CMK (cell line): ENCODE data around the gene RS1.

Experiments
- DNase-seq: peaks from one replicate; pipeline ENCODE4 v3.0.0-alpha.2; 2010; ENCODE audit warnings: low read depth

The RS1 gene

GRCh38 chrX:18668071-18668835 is 3.7 kb downstream of the RS1 start:
- no peak for DNase-seq

GRCh38 chrX:18666614-18667013 is 5.3 kb downstream of the RS1 start:
- DNase-seq, result no peak

- no peak for DNase-seq
These were observed 7.0 kb downstream of the RS1 start for GRCh38 chrX:18664947-18665346.

GRCh38 chrX:18661273-18661672 is 10.6 kb downstream of the RS1 start:
- DNase-seq, result no peak

- no peak for DNase-seq
These were observed 16.8 kb downstream of the RS1 start for GRCh38 chrX:18654875-18655836.

- DNase-seq, result no peak
These were observed 19.3 kb downstream of the RS1 start for GRCh38 chrX:18652636-18653035.

- DNase-seq, result no peak
These were observed 21.2 kb downstream of the RS1 start for GRCh38 chrX:18650662-18651061.

GRCh38 chrX:18649498-18649951 is 22.4 kb downstream of the RS1 start:
- no peak for DNase-seq

- DNase-seq, result no peak
These were observed 24.3 kb downstream of the RS1 start for GRCh38 chrX:18647621-18648020.

- DNase-seq, result no peak
These were observed 28.1 kb downstream of the RS1 start for GRCh38 chrX:18643853-18644252.

- no peak for DNase-seq
These were observed 28.7 kb downstream of the RS1 start for GRCh38 chrX:18643243-18643642.

- no peak for DNase-seq
These were observed 31.2 kb downstream of the RS1 start for GRCh38 chrX:18640686-18641085.

GRCh38 chrX:18639280-18639679 is 32.6 kb downstream of the RS1 start:
- DNase-seq, result no peak

GRCh38 chrX:18638398-18638797 is 33.5 kb downstream of the RS1 start:
- DNase-seq, result no peak

- DNase-seq, result no peak
These were observed 41.0 kb downstream of the RS1 start for GRCh38 chrX:18630934-18631333.

- no peak for DNase-seq
These were observed 47.3 kb downstream of the RS1 start for GRCh38 chrX:18624599-18624998.

- no peak for DNase-seq
These were observed 51.6 kb downstream of the RS1 start for GRCh38 chrX:18620349-18620748.

GRCh38 chrX:18619288-18619687 is 52.6 kb downstream of the RS1 start:
- DNase-seq, result no peak

GRCh38 chrX:18617407-18617750 is 54.5 kb downstream of the RS1 start:
- DNase-seq, result no peak

- no peak for DNase-seq
These were observed 55.1 kb downstream of the RS1 start for GRCh38 chrX:18616688-18617406.

GRCh38 chrX:18613930-18614639 is 57.8 kb downstream of the RS1 start:
- DNase-seq, result no peak

- no peak for DNase-seq
These were observed 63.9 kb downstream of the RS1 start for GRCh38 chrX:18607966-18608365.
